HG02970 (cell line): ENCODE data around the gene DNAAF3.
"Not testable (repeated sequence)": the region's sequence is repeated elsewhere in the genome, so short reads cannot be mapped to it uniquely, and the experiment has no call there.

ENCODE experiments used
- ATAC-seq: cut with Tn5 transposase; IDR thresholded peaks from one replicate; pipeline ENCODE4 v1.9.1; 2021; ENCODE audit warnings: mild to moderate bottlenecking, moderate library complexity, moderate number of reproducible peaks; ENCODE audit not compliant: unreplicated experiment, low FRiP score

The DNAAF3 gene

GRCh38 chr19:55156202-55157063 is 10.0 kb downstream of the DNAAF3 start:
- no peak for ATAC-seq

- ATAC-seq = not testable (repeated sequence)
Measured at GRCh38 chr19:55155784-55156183, 10.6 kb downstream of the DNAAF3 start.

DNA sequence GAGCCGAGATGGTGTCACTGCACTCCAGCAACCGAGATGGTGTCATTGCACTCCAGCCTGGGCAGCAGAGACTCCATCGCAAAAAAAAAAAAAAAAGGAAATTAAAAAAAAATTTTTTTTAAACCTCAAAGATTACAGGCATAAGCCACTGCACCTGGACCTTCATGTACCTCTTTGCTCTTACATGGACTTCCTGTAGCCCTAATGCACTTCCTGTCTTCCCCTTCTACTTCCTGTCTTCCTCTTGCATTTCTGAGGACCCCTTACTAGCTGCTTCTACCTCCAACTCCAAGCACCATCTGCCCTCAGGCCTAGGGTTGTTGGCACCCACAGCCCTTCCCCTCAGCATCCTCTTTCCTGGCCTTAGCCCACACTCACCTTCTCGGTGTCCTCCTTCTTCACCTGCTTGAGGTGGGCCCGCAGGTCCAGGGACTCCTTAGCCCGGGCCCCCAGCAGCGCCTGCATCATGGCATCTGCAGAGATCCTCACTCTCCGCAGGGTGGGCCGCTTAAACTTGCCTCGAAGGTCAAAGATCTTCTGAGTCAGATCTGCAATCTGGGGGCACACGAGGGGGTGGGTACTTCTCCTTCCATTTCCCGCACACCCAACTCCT is 12.7 kb downstream of the DNAAF3 start:
- no peak for ATAC-seq

- no peak for ATAC-seq
Measured at GRCh38 chr19:55152017-55152416, 14.4 kb downstream of the DNAAF3 start.

- ATAC-seq = no peak
Measured at GRCh38 chr19:55149078-55150003, 17.1 kb downstream of the DNAAF3 start, which contains the start of gene TNNT1. TNNT1 (minus strand) TSS chr19:55149206; CDS start chr19:55147157, 2,049 bp downstream.

GRCh38 chr19:55147545-55148251 is 18.7 kb downstream of the DNAAF3 start:
- ATAC-seq = no peak

DNA sequence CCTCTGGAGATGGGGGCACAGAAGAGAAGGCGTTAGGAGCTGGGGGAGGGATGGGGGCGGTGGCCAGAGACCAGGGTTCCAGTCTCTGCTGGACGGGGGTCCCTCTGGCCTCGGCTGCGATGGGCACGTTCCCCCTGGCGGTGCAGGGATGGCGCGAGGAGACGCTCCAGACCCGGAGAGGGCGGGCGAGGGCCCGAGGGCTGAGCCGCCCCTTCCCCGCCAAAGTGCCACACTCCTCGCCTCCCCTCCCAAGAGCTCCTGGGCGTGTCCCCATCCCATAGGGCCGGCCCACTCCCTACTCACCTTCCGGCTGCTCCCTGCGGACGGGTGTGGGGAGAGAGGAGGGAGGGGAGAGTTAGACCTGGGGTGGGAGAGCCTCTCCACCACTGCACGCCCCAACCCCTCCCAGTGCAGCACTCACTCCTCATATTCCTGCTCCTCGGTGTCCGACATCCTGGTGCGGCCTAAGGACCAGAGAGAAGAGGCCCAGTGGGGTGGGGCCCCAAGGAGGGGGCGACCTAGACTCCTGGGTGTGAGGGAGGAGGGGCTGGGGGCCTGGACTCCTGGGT is 19.6 kb downstream of the DNAAF3 start:
- ATAC-seq = no peak

- ATAC-seq = no peak
Measured at GRCh38 chr19:55146078-55146704, 20.2 kb downstream of the DNAAF3 start.

DNA sequence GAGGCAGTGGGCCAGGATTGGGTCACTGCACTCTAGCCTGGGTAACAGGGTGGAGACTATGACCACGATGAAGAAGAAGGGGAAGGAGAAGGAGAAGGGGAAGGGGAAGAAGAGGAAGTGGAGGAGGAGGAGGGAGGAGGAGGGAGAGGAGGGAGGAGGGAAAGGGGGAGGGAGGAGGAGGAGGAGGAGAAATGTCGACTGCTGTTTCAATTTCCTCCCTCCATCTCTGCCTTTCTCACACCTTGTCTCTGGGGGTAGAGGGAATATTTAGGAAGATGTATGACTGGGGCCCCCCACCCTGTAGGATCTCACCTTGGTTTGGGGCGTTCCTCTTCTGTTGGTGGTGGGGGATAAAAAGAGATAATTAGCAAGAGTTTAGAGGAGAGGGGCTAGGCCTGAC is 21.2 kb downstream of the DNAAF3 start:
- no peak for ATAC-seq

DNA sequence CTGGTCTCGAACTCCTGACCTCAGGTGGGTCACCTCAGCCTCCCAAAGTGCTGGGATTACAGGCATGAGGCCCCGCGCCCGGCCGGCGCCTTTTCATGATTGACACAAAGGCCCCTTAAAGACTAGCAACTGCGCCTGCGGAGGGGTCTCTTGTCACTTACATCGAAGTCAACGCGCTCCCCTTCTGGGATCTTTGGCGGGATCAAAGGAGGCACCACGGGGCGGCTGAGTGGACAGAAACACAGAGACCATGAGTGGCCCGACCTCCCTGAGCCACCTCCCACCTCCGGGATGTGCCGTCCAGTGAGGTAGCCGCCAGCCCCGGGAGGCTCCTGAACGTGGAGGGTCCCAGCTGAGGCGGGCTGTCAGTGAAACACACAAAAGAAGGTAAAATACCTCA is 24.7 kb downstream of the DNAAF3 start:
- no peak for ATAC-seq

- ATAC-seq = no peak
Measured at GRCh38 chr19:55137915-55138314, 28.5 kb downstream of the DNAAF3 start.

GRCh38 chr19:55136399-55137102 is 29.9 kb downstream of the DNAAF3 start:
- ATAC-seq = no peak

DNA sequence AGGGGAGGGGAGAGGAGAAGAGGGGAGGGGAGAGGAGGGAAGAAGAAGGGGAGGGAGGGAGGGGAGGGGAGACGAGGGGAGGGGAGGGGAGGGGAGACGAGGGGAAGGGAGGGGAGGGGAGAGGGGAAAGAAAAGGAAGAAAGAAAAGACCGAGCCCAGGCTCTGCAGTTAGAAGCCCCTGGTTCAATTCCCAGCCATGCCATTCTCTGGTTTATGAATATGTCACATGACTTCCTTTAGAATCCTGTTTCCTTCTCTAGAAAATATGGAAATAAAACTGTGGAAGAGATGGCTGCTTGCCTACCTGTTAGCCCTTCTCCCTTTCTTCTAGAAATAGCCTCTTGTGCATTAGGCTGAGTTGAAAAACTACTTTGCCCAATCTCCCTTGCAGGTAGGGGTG is 31.7 kb downstream of the DNAAF3 start:
- no peak for ATAC-seq

DNA sequence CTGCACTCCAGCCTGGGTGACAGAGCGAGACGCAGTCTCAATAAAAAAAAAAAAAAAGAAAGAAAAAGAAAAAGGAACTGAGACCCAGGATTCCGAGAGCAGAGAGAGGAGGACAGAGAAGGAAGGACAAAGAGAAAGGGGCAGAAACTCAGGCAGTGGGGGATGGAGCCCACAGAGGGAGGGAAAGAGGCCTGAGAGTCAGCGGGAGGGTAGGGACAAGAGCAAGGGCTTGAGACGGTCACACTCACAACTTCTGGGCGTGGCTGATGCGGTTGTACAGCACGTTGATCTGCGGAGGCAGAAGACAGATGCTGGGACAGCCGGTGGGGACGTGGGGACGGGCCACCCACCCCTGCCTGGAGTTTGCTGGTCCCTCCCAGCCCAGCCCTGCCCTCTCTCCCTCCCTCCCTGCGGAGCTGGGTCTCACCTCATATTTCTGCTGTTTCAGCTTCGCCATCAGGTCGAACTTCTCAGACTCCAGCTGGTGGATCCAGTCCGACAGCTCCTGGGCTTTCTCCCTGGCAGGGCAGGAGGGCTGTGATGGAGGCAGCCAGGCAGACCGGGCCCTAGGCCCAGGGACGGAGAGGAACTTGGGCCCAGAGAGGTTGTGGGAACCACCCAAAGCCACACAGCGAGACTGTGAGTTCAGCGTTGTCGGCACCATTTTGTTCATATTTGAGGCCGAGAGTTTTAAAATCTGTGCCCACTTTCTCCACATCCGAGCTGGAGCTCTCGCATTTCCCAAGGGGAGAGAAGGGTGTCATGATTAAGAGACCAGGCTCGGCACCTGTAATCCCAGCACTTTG is 32.6 kb downstream of the DNAAF3 start:
- ATAC-seq = no peak

DNA sequence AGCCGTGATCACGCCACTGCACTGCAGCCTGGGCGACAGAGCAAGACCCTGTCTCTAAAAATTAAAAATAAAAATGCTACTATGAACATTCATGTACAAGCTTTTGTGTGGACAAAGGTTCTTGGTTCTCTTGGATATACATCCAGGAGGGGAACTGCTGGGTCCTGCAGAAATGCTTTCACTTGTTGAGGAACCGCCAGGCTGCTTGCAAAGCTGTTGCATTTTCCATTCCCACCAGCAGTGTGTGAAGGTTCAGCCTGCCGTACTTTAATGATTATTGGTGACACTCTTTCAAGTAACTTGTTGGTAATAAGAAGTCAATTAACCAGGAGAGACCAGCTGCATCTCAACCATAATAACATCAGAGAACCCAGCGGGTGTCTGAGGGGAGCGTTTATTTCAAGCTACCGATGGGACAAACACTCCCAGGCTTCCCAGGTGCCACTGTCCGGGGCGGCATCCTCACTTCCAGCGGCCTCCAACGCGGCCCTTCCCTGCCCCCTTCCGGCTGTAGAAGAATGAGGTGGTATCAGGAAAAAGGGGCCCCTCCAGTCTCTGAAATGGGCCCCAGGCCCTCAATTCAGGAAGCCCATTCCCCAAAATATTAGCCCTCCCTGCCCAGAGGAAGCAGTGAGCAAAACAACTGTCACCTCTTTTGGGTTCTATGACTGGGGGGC is 33.8 kb downstream of the DNAAF3 start:
- ATAC-seq = no peak

- no peak for ATAC-seq
Measured at GRCh38 chr19:55131421-55131820, 35.0 kb downstream of the DNAAF3 start.

DNA sequence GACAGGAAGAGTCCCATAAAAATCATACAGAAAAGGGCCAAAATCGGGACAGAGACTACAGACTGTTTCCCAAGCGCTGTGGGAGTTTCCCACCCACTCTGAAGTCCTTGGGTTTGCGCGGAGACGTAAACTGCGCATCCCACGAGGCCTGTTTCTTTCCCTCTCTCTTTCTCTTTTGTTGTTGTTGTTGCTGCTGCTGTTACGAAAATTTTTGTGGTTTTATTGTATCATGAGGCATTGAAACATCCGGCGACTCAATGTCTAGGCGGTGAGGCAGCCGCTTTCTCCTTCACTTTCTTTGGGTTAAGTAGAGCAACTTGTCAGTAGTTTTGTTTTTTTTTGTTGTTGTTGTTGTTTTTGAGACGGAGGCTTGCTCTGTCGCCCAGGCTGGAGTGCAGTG is 47.4 kb downstream of the DNAAF3 start:
- ATAC-seq = no peak
